GM12878 (cell line): ENCODE measurements around the gene DBX2. TPM values are rescaled to one million over a fixed set of nuclear protein-coding genes. Genes with fewer than 3 reads are reported as not detected.
A peak's percentile ranks its signal among the peaks of the same experiment; 100 is the strongest.

Experiments used
- ATAC-seq: fragments of 200-7000 bp; cut with Tn5 transposase; 3 replicates; pipeline ENCODE4 v1.9.1; 2020; ENCODE audit warnings: mild to moderate bottlenecking, moderate library complexity
- Bru-seq: library from RNA; stranded (reverse); fragments of 400-500 nt; gene quantifications from one replicate; lab custom pipeline; 2021; lab: Mats Ljungman, UMichigan
- BruChase-seq, 2 experiments: library from RNA; stranded (reverse); fragments of 400-500 nt; gene quantifications; one replicate each; lab custom pipeline; 2021; lab: Mats Ljungman, UMichigan
- BruUV-seq: library from RNA; stranded (reverse); fragments of 400-500 nt; replicated peaks from 2 replicates; lab custom pipeline; 2021; lab: Mats Ljungman, UMichigan
- CTCF ChIA-PET: fragments of 300-600 bp; sonication (Branson Sonifier 250); formaldehyde crosslinking; extraction: SDS; loops from one replicate; lab custom pipeline; 2021; ENCODE audit warnings: inconsistent platforms; lab: Yijun Ruan, JAX
- POLR2A ChIA-PET: fragments of 350-600 bp; formaldehyde crosslinking; extraction: SDS; loops from one replicate; lab custom pipeline; 2021; ENCODE audit warnings: inconsistent platforms; lab: Charles Lee
- RAD21 ChIA-PET: fragments of 300-600 bp; sonication (Branson Sonifier 250); formaldehyde crosslinking; loops from one replicate; lab custom pipeline; 2023; ENCODE audit warnings: antibody characterized with exemption; ENCODE audit not compliant: unreplicated experiment; lab: Charles Lee
- SMC1A ChIA-PET: fragments of 300-600 bp; sonication (Branson Sonifier 250); formaldehyde crosslinking; loops from one replicate; lab custom pipeline; 2023; ENCODE audit not compliant: unreplicated experiment, uncharacterized antibody; lab: Charles Lee
- DNase-seq: peaks from one replicate; pipeline ENCODE4 v3.0.0-alpha.2; 2011; ENCODE audit warnings: low read depth, low spot score
- FAIRE-seq: peaks from 3 replicates; lab custom pipeline; 2011; peaks lifted over from hg19 to GRCh38; lab: Jason Lieb, UNC
- H2AFZ ChIP-seq: 2 replicates; pipeline ENCODE4 v1.6.0; 2011; ENCODE audit warnings: low read depth, low read length, control low read depth; ENCODE audit not compliant: control insufficient read depth
- H3K27ac ChIP-seq: 2 replicates; pipeline ENCODE4 v1.5.1; 2011; ENCODE audit warnings: control low read depth; ENCODE audit not compliant: control insufficient read depth, insufficient read depth
- H3K27me3 ChIP-seq, 2 experiments: replicated peaks in 1 of 2; 2 replicates each; pipeline versions ENCODE4 v1.6.0 to v1.6.1; 2011; ENCODE audit warnings: low read length in 1 of 2; ENCODE audit not compliant: control insufficient read depth in 2 of 2, insufficient read depth in 2 of 2
- H3K36me3 ChIP-seq, 2 experiments: 2 replicates each; pipeline ENCODE4 v1.5.1; 2011; ENCODE audit warnings: low read length in 1 of 2; ENCODE audit not compliant: control insufficient read depth in 2 of 2, insufficient read depth in 2 of 2
- H3K4me1 ChIP-seq: 2 replicates; pipeline ENCODE4 v1.6.1; 2011; ENCODE audit warnings: mild to moderate bottlenecking, low read length, moderate library complexity, mixed read lengths; ENCODE audit not compliant: control insufficient read depth, insufficient read depth
- H3K4me2 ChIP-seq: 2 replicates; pipeline ENCODE4 v1.6.0; 2011; ENCODE audit warnings: control low read depth; ENCODE audit not compliant: control insufficient read depth, insufficient read depth
- H3K4me3 ChIP-seq: fragments of 200-600 bp; sonication (generic); 2 replicates; pipeline ENCODE4 v1.5.1; 2016
- H3K79me2 ChIP-seq: 2 replicates; pipeline ENCODE4 v1.6.0; 2011; ENCODE audit warnings: low read length; ENCODE audit not compliant: control insufficient read depth, insufficient read depth
- H3K9ac ChIP-seq: 2 replicates; pipeline ENCODE4 v1.8.0; 2011; ENCODE audit warnings: low read length, control low read depth, mixed read lengths; ENCODE audit not compliant: control insufficient read depth, insufficient read depth
- H3K9me3 ChIP-seq: replicated peaks from 3 replicates; pipeline ENCODE4 v1.5.1; 2011; ENCODE audit warnings: mild to moderate bottlenecking, low read length; ENCODE audit not compliant: control insufficient read depth, insufficient read depth
- H4K20me1 ChIP-seq: 2 replicates; pipeline ENCODE4 v1.6.0; 2011; ENCODE audit not compliant: control insufficient read depth, insufficient read depth
- BCL11A ChIP-seq: IDR thresholded peaks from 2 replicates; pipeline ENCODE4 v1.6.1; 2011; ENCODE audit warnings: low read depth, low read length
- BMI1 ChIP-seq: fragments of 450-650 bp; IDR thresholded peaks from 2 replicates; pipeline ENCODE4 v1.6.1; 2016; ENCODE audit warnings: mild to moderate bottlenecking, moderate library complexity, borderline replicate concordance
- FOXK2 ChIP-seq: fragments of 450-650 bp; IDR thresholded peaks from 2 replicates; pipeline ENCODE4 v1.6.1; 2017; ENCODE audit warnings: mild to moderate bottlenecking, moderate library complexity
- HCFC1 ChIP-seq: fragments of 150-350 bp; IDR thresholded peaks from 2 replicates; pipeline ENCODE4 v1.6.1; 2014; ENCODE audit warnings: low read length
- NR2C2 ChIP-seq: IDR thresholded peaks from 2 replicates; pipeline ENCODE4 v1.6.1; 2011; ENCODE audit warnings: borderline replicate concordance, low read depth; ENCODE audit not compliant: control insufficient read depth, insufficient read length
- NR2F1 ChIP-seq: fragments of 450-650 bp; conservative IDR thresholded peaks from 2 replicates; pipeline ENCODE4 v1.6.1; 2017; ENCODE audit warnings: mild to moderate bottlenecking
- TCF12 ChIP-seq: IDR thresholded peaks from 2 replicates; pipeline ENCODE4 v1.6.1; 2011; ENCODE audit warnings: low read depth, mild to moderate bottlenecking, low read length
- WGBS: methylation state at CpG from one replicate; pipeline ENCODE4 v1.1.6; 2016; ENCODE audit warnings: low lambda C conversion rate; ENCODE audit not compliant: insufficient replicate concordance, insufficient coverage; ENCODE audit errors: missing lambda C conversion rate; 5-methylcytosine and 5-hydroxymethylcytosine counted together
- in situ Hi-C: fragments of 300-500 bp; cut with MboI; formaldehyde crosslinking; loops from 9 replicates; pipeline ENCODE4 v1.14.3; 2018; ENCODE audit warnings: mixed read lengths
- intact Hi-C: fragments of 100-400 bp; cut with micrococcal nuclease; formaldehyde crosslinking; loops from one replicate; pipeline ENCODE4 v1.14.2; 2022; ENCODE audit not compliant: unreplicated experiment
- long read RNA-seq, 2 experiments: library from polyadenylated mRNA; unstranded; transcript quantifications; one replicate each; pipeline ENCODE4 v2.0.0, GENCODE V29; 2019 to 2020
- polyA minus RNA-seq, 3 experiments: library from RNA; depleted of rRNA, polyadenylated mRNA; stranded (reverse); fragments of >200 nt; gene quantifications; 2 replicates each; pipeline ENCODE4 v1.2.3, GENCODE V29; 2011
- polyA plus RNA-seq, 11 experiments: library from polyadenylated mRNA; depleted of rRNA in 4 of 11; unstranded in 6 of 11; stranded (reverse) in 5 of 11; fragments of >200 nt; fragmentation: Nextera tagmentation in 4 of 11; fragmentation: Illumina TruSeq in 1 of 11; extraction: Ambion mirVana in 4 of 11; extraction: Trizol in 1 of 11; gene quantifications; 1 replicate in 1 of 11; 2 replicates in 10 of 11; pipeline versions ENCODE4 v1.2.1 to v1.2.3, GENCODE V29; 2011 to 2016; ENCODE audit warnings: inconsistent platforms in 2 of 11, missing spikeins in 2 of 11, low read depth in 1 of 11
- total RNA-seq, 4 experiments: library from RNA; depleted of rRNA in 3 of 4; stranded (reverse); fragments of >200 nt in 3 of 4; fragmentation: Illumina TruSeq in 1 of 4; extraction: Trizol in 1 of 4; gene quantifications; 2 replicates each; pipeline versions ENCODE4 v1.2.1 to v1.2.3, GENCODE V29; 2013 to 2021
- TF ChIP-seq, protein P1 (sequence below): fragments of 450-650 bp; IDR thresholded peaks from 2 replicates; pipeline ENCODE4 v1.6.1; 2017; ENCODE audit warnings: mild to moderate bottlenecking, moderate library complexity
- TF ChIP-seq, protein P2 (sequence below): IDR thresholded peaks from 2 replicates; pipeline ENCODE4 v1.6.1; 2012; ENCODE audit warnings: low read depth, low read length, improper control_type of control experiment
- TF ChIP-seq, protein P3 (sequence below): fragments of 450-650 bp; formaldehyde crosslinking; IDR thresholded peaks from 2 replicates; pipeline ENCODE4 v1.5.0; 2022; ENCODE audit warnings: mild to moderate bottlenecking, missing genetic modification characterization

Gene DBX2
- not detected in 2 replicates for total RNA-seq (2013; cell fraction: nucleolus; rRNA removed)
- total RNA-seq (2014; rRNA removed) (not detected in 2 replicates), total RNA-seq (2014; rRNA removed; fragmentation: Illumina TruSeq; extraction: Trizol) (not detected in 2 replicates), total RNA-seq (2021) (not detected in 2 replicates), polyA plus RNA-seq (2011; rRNA removed) (not detected in 2 replicates), polyA plus RNA-seq (2014; fragmentation: Illumina TruSeq; extraction: Trizol) (not detected in 2 replicates), polyA plus RNA-seq (2014; fragmentation: Nextera tagmentation; extraction: Ambion mirVana) (not detected), polyA plus RNA-seq (2014; rRNA removed) (not detected in 2 replicates), polyA plus RNA-seq (2016; fragmentation: Nextera tagmentation; extraction: Ambion mirVana) (not detected), polyA minus RNA-seq (2011; rRNA and poly(A)+ RNA removed) (not detected in 2 replicates), Bru-seq, nascent RNA (percentile 3 among the genes with signal in this experiment), BruChase-seq, experiment 1, labeled RNA remaining after a 6-hour chase (not detected), BruChase-seq, experiment 2, labeled RNA remaining after a 2-hour chase (not detected)
- polyA plus RNA-seq (2011; ENCODE audit: low read depth), result not detected
- polyA plus RNA-seq (2011; cell fraction: cytosol; rRNA removed), result 0.01 TPM in 1 of 2 replicates, not detected in the other
- polyA plus RNA-seq (2011; cell fraction: nucleus; rRNA removed), result not detected in 2 replicates
- not detected in 2 replicates for polyA plus RNA-seq (2012)
- not detected in 2 replicates for polyA minus RNA-seq (2011; cell fraction: cytosol; rRNA and poly(A)+ RNA removed)
- polyA minus RNA-seq (2011; cell fraction: nucleus; rRNA and poly(A)+ RNA removed), result not detected in 2 replicates
- long read RNA-seq, experiment 1, result 0 reads
- long read RNA-seq, experiment 2, result 0 reads

DNA sequence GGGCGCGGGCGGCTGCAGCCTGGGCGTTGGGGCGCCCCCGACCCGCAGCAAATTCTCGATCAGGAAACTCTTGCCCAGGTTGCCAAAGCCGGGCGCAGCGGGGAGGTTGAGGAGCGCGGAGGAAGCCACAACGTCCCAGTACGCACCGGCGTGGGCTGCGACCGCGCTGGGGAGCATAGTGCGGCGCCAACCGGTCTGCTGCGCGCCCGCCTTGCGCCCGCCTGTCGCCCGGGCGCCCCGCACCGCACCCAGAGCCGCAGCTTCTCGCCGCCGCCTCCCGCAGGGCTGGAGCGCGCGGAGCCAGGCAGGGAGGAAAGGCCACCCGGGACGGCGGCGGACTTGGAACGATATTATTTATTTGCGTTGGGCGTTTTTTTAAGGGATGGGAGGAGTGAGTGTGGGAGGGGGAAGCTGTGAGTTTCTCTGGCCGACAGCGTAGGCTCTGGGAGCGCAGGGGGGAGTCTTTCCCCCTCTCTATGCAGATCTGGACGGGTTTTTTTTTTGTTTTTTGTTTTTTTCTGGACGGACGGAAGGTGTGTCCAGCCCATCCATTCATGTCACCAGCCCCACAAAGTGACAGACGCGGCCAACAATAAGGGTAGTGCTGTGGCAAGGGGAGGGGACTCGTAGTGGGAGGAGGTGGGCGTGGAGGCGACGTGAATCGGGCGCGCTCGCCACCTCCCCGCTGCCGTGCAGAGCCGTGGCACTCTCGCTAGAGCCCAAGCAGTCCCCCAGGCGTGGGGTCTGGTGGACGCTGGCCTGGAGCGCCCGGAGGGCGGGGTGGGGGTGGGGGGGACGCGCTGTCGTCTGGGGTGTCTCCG lies at the start of gene DBX2:
Gene DBX2, minus strand, starts transcription at position 349 of the 821 bp plus-strand sequence. Its CDS starts 172 bp downstream, at position 177.
- Histone ChIP-seq H3K9me3 (no peaks in the 10 kb centered on the region), H3K27me3 (peaks cover 0 to 4% of the 10 kb centered on the region in 2 experiments; a peak in 3 of 4 replicates), H3K4me2 (no peak within 1 kb of the TSS), H3K4me3 (no peak within 1 kb of the TSS), H2AFZ (no peak within 1 kb of the TSS), H3K9ac (no peak within 1 kb of the TSS), H3K27ac (no peak within 1 kb of the TSS), H3K79me2 (no peaks in the 10 kb centered on the region), H4K20me1 (no peaks in the 10 kb centered on the region), H3K4me1 (no peaks in the 10 kb centered on the region), H3K36me3 (no peaks in the 10 kb centered on the region)
- ChIA-PET POLR2A (no interaction called here), SMC1A (no interaction called here), RAD21 (no interaction called here), CTCF (no interaction called here)
- no peak for ATAC-seq
- WGBS, result 47% methylated on average over 65 of the region's 77 CpGs
- in situ Hi-C loops, result no loop called here
- intact Hi-C loops, result no loop called here
- no peak for FAIRE-seq
- DNase-seq, result no peak
- no TSS peak for BruUV-seq
- no peak for TF ChIP-seq FOXK2
- no peak for TF ChIP-seq HCFC1
- TF ChIP-seq BCL11A, result no peak
- no peak for TF ChIP-seq BMI1
- TF ChIP-seq, protein P1, sequence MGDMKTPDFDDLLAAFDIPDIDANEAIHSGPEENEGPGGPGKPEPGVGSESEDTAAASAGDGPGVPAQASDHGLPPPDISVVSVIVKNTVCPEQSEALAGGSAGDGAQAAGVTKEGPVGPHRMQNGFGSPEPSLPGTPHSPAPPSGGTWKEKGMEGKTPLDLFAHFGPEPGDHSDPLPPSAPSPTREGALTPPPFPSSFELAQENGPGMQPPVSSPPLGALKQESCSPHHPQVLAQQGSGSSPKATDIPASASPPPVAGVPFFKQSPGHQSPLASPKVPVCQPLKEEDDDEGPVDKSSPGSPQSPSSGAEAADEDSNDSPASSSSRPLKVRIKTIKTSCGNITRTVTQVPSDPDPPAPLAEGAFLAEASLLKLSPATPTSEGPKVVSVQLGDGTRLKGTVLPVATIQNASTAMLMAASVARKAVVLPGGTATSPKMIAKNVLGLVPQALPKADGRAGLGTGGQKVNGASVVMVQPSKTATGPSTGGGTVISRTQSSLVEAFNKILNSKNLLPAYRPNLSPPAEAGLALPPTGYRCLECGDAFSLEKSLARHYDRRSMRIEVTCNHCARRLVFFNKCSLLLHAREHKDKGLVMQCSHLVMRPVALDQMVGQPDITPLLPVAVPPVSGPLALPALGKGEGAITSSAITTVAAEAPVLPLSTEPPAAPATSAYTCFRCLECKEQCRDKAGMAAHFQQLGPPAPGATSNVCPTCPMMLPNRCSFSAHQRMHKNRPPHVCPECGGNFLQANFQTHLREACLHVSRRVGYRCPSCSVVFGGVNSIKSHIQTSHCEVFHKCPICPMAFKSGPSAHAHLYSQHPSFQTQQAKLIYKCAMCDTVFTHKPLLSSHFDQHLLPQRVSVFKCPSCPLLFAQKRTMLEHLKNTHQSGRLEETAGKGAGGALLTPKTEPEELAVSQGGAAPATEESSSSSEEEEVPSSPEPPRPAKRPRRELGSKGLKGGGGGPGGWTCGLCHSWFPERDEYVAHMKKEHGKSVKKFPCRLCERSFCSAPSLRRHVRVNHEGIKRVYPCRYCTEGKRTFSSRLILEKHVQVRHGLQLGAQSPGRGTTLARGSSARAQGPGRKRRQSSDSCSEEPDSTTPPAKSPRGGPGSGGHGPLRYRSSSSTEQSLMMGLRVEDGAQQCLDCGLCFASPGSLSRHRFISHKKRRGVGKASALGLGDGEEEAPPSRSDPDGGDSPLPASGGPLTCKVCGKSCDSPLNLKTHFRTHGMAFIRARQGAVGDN, result no peak
- no peak for TF ChIP-seq TCF12
- TF ChIP-seq NR2C2, result no peak
- TF ChIP-seq NR2F1, result no peak
- TF ChIP-seq, protein P2, sequence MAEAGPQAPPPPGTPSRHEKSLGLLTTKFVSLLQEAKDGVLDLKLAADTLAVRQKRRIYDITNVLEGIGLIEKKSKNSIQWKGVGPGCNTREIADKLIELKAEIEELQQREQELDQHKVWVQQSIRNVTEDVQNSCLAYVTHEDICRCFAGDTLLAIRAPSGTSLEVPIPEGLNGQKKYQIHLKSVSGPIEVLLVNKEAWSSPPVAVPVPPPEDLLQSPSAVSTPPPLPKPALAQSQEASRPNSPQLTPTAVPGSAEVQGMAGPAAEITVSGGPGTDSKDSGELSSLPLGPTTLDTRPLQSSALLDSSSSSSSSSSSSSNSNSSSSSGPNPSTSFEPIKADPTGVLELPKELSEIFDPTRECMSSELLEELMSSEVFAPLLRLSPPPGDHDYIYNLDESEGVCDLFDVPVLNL, result no peak
- TF ChIP-seq, protein P3, sequence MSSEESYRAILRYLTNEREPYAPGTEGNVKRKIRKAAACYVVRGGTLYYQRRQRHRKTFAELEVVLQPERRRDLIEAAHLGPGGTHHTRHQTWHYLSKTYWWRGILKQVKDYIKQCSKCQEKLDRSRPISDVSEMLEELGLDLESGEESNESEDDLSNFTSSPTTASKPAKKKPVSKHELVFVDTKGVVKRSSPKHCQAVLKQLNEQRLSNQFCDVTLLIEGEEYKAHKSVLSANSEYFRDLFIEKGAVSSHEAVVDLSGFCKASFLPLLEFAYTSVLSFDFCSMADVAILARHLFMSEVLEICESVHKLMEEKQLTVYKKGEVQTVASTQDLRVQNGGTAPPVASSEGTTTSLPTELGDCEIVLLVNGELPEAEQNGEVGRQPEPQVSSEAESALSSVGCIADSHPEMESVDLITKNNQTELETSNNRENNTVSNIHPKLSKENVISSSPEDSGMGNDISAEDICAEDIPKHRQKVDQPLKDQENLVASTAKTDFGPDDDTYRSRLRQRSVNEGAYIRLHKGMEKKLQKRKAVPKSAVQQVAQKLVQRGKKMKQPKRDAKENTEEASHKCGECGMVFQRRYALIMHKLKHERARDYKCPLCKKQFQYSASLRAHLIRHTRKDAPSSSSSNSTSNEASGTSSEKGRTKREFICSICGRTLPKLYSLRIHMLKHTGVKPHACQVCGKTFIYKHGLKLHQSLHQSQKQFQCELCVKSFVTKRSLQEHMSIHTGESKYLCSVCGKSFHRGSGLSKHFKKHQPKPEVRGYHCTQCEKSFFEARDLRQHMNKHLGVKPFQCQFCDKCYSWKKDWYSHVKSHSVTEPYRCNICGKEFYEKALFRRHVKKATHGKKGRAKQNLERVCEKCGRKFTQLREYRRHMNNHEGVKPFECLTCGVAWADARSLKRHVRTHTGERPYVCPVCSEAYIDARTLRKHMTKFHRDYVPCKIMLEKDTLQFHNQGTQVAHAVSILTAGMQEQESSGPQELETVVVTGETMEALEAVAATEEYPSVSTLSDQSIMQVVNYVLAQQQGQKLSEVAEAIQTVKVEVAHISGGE (CRISPR knock-in tag), result no peak
